Measurements from ENCODE around the gene TUBGCP2. TPM values are rescaled to one million over a fixed set of nuclear protein-coding genes. Genes with fewer than 3 reads are reported as not detected.

Gene TUBGCP2
- total and polyA plus RNA-seq, 9 of the 15 experiments (the other 6 are each of a cell fraction or from before 2014, with no cell fraction given), result 4.3 to 56.6 (median 28.4) TPM

DNA sequence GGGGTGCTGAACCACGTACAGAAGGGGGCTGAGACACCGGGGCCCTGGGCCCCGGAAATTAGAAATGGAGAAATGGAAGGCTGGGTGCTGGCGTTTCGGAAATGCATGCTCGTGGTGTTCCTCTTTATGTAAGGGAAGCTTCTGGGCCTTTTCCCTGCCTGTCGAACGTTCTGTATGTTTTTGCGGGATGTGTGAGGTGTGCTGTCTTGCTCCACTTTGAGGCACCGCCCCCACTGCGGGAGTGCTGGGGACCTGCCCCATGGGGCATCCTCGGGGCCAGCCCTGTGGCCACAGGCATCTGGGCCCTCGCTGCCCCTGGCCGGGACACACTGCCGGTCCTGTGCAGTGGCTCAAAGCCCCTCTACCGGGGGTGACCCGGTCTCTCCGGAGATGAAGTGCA is 72.7 kb downstream of the TUBGCP2 start:
- no peak for FAIRE-seq
- no peaks in the 10 kb centered on the region for H3K9me3 ChIP-seq (replicated peaks; ENCODE audit: control insufficient read depth, insufficient read depth, low read depth, low read length)

DNA sequence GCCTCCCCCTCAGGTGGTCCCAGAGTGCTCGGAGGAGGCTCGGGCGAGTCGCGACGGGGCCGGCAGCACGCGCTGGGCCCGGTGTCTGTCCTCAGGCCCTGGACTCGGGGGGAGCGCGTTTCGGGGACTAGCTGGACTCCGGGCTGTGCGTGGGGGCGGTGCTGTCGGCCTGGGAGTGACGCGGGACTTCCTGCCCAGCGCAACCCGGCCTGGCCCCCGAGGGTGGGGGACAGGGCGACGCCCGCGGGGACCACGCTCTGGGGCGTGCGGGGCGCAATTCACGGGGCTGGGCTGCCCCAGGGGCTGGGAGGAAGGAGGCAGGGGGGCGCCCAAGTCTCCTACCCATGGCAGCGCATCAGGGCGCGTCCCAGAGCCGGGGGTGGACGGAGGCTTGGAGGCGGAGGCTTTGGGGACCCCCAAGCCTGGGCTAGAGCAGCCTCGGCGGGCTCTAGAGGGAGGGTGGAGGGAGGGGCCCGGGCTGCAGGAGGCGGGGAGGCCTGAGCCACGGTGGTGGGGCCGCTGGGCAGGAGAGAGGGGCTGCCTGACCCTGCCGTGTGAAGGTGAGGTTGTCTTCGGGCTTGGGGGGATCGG is 73.3 kb downstream of the TUBGCP2 start:
- H3K4me2 ChIP-seq (ENCODE audit: insufficient read depth, low read length), result no peak overlapping the region
- peak overlapping the region; percentile 34 to 55; a peak in 3 of 4 replicates for H3K9ac ChIP-seq (ENCODE audit: insufficient read depth in 1 of 2, low read depth in 2 of 2, low read length in 2 of 2)
- POLR2A ChIA-PET, result no interaction called here
- H3K9me3 ChIP-seq (replicated peaks; ENCODE audit: control insufficient read depth, insufficient read depth, low read depth, low read length), result no peaks in the 10 kb centered on the region
- CTCF ChIA-PET (ENCODE audit: low intra/inter-chr PET ratio), result no interaction called here
- 0 out of 3 replicates have a peak overlapping the region, but pooled peaks have one; percentile 36 for H3K27ac ChIP-seq (ENCODE audit: extremely low read depth, low read depth, low read length)
- peak overlapping the region; percentile 25 for H3K4me3 ChIP-seq
- FAIRE-seq, result no peak
- ATAC-seq, result peak; percentile 89
- DNase-seq (ENCODE audit: extremely low read depth in 1 of 4, low spot score in 3 of 4), result peak in 3 of 4 experiments; percentile 65 to 69 (median 67)
- H3K9me1 ChIP-seq (ENCODE audit: control insufficient read depth, insufficient read depth, low read length), result no peaks in the 10 kb centered on the region
- peak overlapping the region; percentile 70 for H2AFZ ChIP-seq (ENCODE audit: low read depth, low read length)
- no peaks in the 10 kb centered on the region for H3K36me3 ChIP-seq (ENCODE audit: control insufficient read depth, insufficient read depth, low read length)
- WGBS (ENCODE audit: insufficient coverage, low coverage, missing lambda C conversion rate), result 34% methylated on average over 9 of the region's 48 CpGs
- in situ Hi-C loops (cut with MboI) (no loop called here), intact Hi-C loops (cut with micrococcal nuclease) (no loop called here)
- BruUV-seq (replicated peaks), result no TSS peak
- no peaks in the 10 kb centered on the region for H3K79me2 ChIP-seq (ENCODE audit: control insufficient read depth, insufficient read depth, low read length)
- H4K20me1 ChIP-seq (replicated peaks; ENCODE audit: control insufficient read depth, insufficient read depth, low read length), result no peaks in the 10 kb centered on the region
- H3K27me3 ChIP-seq (ENCODE audit: control insufficient read depth in 2 of 2, insufficient read depth in 2 of 2, low read length in 2 of 2), result no peaks in the 10 kb centered on the region
- peaks cover 0 to 46% of the 10 kb centered on the region in 2 experiments; a peak in 2 of 5 replicates for H3K4me1 ChIP-seq (replicated peaks in 1 of 2; ENCODE audit: control insufficient read depth in 2 of 2, insufficient read depth in 2 of 2, low read length in 2 of 2)
- TF ChIP-seq BCLAF1 (IDR thresholded peaks at IDR 0.05; ENCODE audit: borderline replicate concordance in 1 of 2, control insufficient read depth in 1 of 2, low read depth in 2 of 2, low read length in 1 of 2) (no peak), CREB1 (IDR thresholded peaks at IDR 0.05) (peak; percentile 39; the same call in 1 of the 2 replicates), CREB1 (CRISPR knock-in tag; IDR thresholded peaks at IDR 0.05) (no peak), RBFOX2 (IDR thresholded peaks at IDR 0.05; ENCODE audit: low read depth, low read length) (peak; percentile 49), CREM (IDR thresholded peaks at IDR 0.05; ENCODE audit: low read depth) (peak; percentile 82)
- TF ChIP-seq, protein P1, sequence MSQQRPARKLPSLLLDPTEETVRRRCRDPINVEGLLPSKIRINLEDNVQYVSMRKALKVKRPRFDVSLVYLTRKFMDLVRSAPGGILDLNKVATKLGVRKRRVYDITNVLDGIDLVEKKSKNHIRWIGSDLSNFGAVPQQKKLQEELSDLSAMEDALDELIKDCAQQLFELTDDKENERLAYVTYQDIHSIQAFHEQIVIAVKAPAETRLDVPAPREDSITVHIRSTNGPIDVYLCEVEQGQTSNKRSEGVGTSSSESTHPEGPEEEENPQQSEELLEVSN (IDR thresholded peaks at IDR 0.05; ENCODE audit: borderline replicate concordance in 1 of 2, extremely low read depth in 1 of 2, insufficient read depth in 1 of 2, insufficient read length in 1 of 2, low read depth in 1 of 2, low read length in 1 of 2, poor library complexity in 1 of 2, severe bottlenecking in 1 of 2), result peak in 1 of 2 experiments; percentile 20

More for the DNA sequence above, 72.7 kb downstream of the TUBGCP2 start:
- no peaks in the 10 kb centered on the region for H3K27me3 ChIP-seq (ENCODE audit: control insufficient read depth in 2 of 2, insufficient read depth in 2 of 2, low read length in 2 of 2)
- H3K4me1 ChIP-seq (replicated peaks in 1 of 2; ENCODE audit: control insufficient read depth in 2 of 2, insufficient read depth in 2 of 2, low read length in 2 of 2), result peaks cover 0 to 41% of the 10 kb centered on the region in 2 experiments; a peak in 2 of 5 replicates
- POLR2A ChIA-PET, result no interaction called here
- intact Hi-C loops (cut with micrococcal nuclease) (no loop called here), in situ Hi-C loops (cut with MboI) (no loop called here)
- H3K79me2 ChIP-seq (ENCODE audit: control insufficient read depth, insufficient read depth, low read length), result no peaks in the 10 kb centered on the region
- 0 out of 3 replicates have a peak overlapping the region, but pooled peaks have one; percentile 36 for H3K27ac ChIP-seq (ENCODE audit: extremely low read depth, low read depth, low read length)
- TF ChIP-seq MLX (CRISPR knock-in tag; conservative IDR thresholded peaks at IDR 0.05), result no peak
- CTCF ChIA-PET (ENCODE audit: low intra/inter-chr PET ratio), result no interaction called here
- no peak overlapping the region for H2AFZ ChIP-seq (ENCODE audit: low read depth, low read length)
- H3K4me2 ChIP-seq (ENCODE audit: insufficient read depth, low read length), result no peak overlapping the region; the same call in 1 of the 2 replicates
- no peaks in the 10 kb centered on the region for H3K9me1 ChIP-seq (ENCODE audit: control insufficient read depth, insufficient read depth, low read length)
- BruUV-seq (replicated peaks), result no TSS peak
- H3K4me3 ChIP-seq, result no peak overlapping the region
- H3K9ac ChIP-seq (ENCODE audit: insufficient read depth in 1 of 2, low read depth in 2 of 2, low read length in 2 of 2), result peak overlapping the region in 1 of 2 experiments; percentile 35; a peak in 1 of 4 replicates
- no peaks in the 10 kb centered on the region for H4K20me1 ChIP-seq (replicated peaks; ENCODE audit: control insufficient read depth, insufficient read depth, low read length)
- WGBS (ENCODE audit: insufficient coverage, low coverage, missing lambda C conversion rate), result 67% methylated on average over 9 of the region's 18 CpGs
- DNase-seq (ENCODE audit: extremely low read depth in 1 of 4, low spot score in 3 of 4), result no peak
- H3K36me3 ChIP-seq (ENCODE audit: control insufficient read depth, insufficient read depth, low read length), result no peaks in the 10 kb centered on the region
- no peak for ATAC-seq
